HepG2 (cell line): ENCODE results near the gene ICE1.

Source experiments
- ATF1 ChIP-seq: IDR thresholded peaks from 2 replicates; pipeline ENCODE4 v1.6.1; 2016; ENCODE audit warnings: mild to moderate bottlenecking, control low read depth
- CTCF ChIP-seq: sonication (generic); formaldehyde crosslinking; IDR thresholded peaks from 2 replicates; pipeline ENCODE4 v1.5.0; 2020; ENCODE audit warnings: mild to moderate bottlenecking, missing genetic modification reagents, moderate library complexity
- ELF1 ChIP-seq: sonication (generic); formaldehyde crosslinking; IDR thresholded peaks from 2 replicates; pipeline ENCODE4 v1.4.0; 2020; ENCODE audit warnings: missing genetic modification reagents
- EP300 ChIP-seq, 3 experiments: sonication (generic) in 1 of 3; formaldehyde crosslinking in 1 of 3; IDR thresholded peaks; 2 replicates each; pipeline versions ENCODE4 v1.5.1 to v1.6.1; 2011 to 2020; ENCODE audit warnings: low read depth in 2 of 3, low read length in 2 of 3, borderline replicate concordance in 1 of 3, improper control_type of control experiment in 1 of 3, mild to moderate bottlenecking in 1 of 3, missing genetic modification reagents in 1 of 3, moderate library complexity in 1 of 3
- ESRRA ChIP-seq: sonication (generic); formaldehyde crosslinking; IDR thresholded peaks from 2 replicates; pipeline ENCODE4 v1.5.1; 2020; ENCODE audit warnings: mild to moderate bottlenecking, low read depth, missing genetic modification reagents
- HDAC6 ChIP-seq: fragments of 200-600 bp; sonication (generic); IDR thresholded peaks from 2 replicates; pipeline ENCODE4 v1.7.0; 2017; ENCODE audit warnings: mild to moderate bottlenecking, antibody characterized with exemption, low read length, low read depth
- MYC ChIP-seq: sonication (generic); formaldehyde crosslinking; IDR thresholded peaks from 2 replicates; pipeline ENCODE4 v1.9.0; 2021; ENCODE audit warnings: missing genetic modification reagents, borderline replicate concordance
- POLR2A ChIP-seq, 2 experiments: IDR thresholded peaks; 2 replicates each; pipeline ENCODE4 v1.6.1; 2011; ENCODE audit warnings: low read depth in 2 of 2, low read length in 2 of 2, mild to moderate bottlenecking in 1 of 2, moderate library complexity in 1 of 2; ENCODE audit not compliant: insufficient read depth in 1 of 2
- REST ChIP-seq, 2 experiments: IDR thresholded peaks; 2 replicates each; pipeline ENCODE4 v1.6.1; 2011 to 2012; ENCODE audit warnings: low read length in 2 of 2, borderline replicate concordance in 1 of 2, low read depth in 1 of 2, mild to moderate bottlenecking in 1 of 2, moderate library complexity in 1 of 2
- TBP ChIP-seq: sonication (generic); formaldehyde crosslinking; IDR thresholded peaks from 2 replicates; pipeline ENCODE4 v1.5.0; 2020; ENCODE audit warnings: missing genetic modification reagents
- ZBTB33 ChIP-seq: sonication (generic); formaldehyde crosslinking; IDR thresholded peaks from 2 replicates; pipeline ENCODE4 v1.4.0; 2020; ENCODE audit warnings: missing genetic modification reagents
- ZNF274 ChIP-seq: sonication (generic); formaldehyde crosslinking; IDR thresholded peaks from 2 replicates; pipeline ENCODE4 v1.5.1; 2020; ENCODE audit warnings: mild to moderate bottlenecking, missing genetic modification reagents
- ZNF329 ChIP-seq: sonication (generic); formaldehyde crosslinking; IDR thresholded peaks from 2 replicates; pipeline ENCODE4 v1.9.0; 2021; ENCODE audit warnings: low read depth, mild to moderate bottlenecking, missing genetic modification reagents
- TF ChIP-seq, protein P1 (sequence below): sonication (generic); formaldehyde crosslinking; IDR thresholded peaks from 2 replicates; pipeline ENCODE4 v1.4.0; 2020; ENCODE audit warnings: mild to moderate bottlenecking, missing genetic modification reagents

DNA sequence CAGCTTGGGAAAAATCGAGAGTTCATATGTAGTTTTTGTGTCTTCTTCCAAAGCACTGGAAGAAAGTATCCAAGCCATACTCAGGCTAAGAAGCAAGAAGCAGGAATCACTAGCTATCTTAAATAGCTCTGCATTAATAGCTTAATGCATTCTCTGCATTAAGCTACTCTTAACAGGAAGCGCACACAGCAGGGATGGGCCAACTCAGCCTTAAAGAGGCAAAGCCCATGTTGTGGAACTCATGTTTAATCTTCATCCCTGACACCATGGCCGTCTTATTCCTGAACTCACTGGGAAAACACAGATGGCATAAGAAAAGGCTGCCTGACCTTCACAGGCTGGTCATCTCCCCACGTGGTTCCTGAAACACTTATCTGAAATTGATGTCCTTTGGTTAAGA, 18.7 kb upstream of the ICE1 start:
- TF ChIP-seq REST (IDR thresholded peaks at IDR 0.05; ENCODE audit: borderline replicate concordance in 1 of 2, low read depth in 1 of 2, low read length in 2 of 2) (no peak), ZNF274 (no peak), TBP (CRISPR knock-in tag) (no peak), MYC (CRISPR knock-in tag) (no peak), ESRRA (CRISPR knock-in tag) (no peak), ZBTB33 (CRISPR knock-in tag) (no peak), POLR2A (IDR thresholded peaks at IDR 0.05; ENCODE audit: insufficient read depth in 1 of 2, low read depth in 2 of 2, low read length in 2 of 2) (no peak), CTCF (CRISPR knock-in tag) (no peak), HDAC6 (no peak), ATF1 (CRISPR knock-in tag) (no peak), ELF1 (CRISPR knock-in tag) (no peak), EP300 (IDR thresholded peaks at IDR 0.05; ENCODE audit: low read depth in 2 of 2, low read length in 2 of 2) (no peak), EP300 (CRISPR knock-in tag; IDR thresholded peaks at IDR 0.05; ENCODE audit: borderline replicate concordance) (no peak), ZNF329 (no peak)
- TF ChIP-seq, protein P1, sequence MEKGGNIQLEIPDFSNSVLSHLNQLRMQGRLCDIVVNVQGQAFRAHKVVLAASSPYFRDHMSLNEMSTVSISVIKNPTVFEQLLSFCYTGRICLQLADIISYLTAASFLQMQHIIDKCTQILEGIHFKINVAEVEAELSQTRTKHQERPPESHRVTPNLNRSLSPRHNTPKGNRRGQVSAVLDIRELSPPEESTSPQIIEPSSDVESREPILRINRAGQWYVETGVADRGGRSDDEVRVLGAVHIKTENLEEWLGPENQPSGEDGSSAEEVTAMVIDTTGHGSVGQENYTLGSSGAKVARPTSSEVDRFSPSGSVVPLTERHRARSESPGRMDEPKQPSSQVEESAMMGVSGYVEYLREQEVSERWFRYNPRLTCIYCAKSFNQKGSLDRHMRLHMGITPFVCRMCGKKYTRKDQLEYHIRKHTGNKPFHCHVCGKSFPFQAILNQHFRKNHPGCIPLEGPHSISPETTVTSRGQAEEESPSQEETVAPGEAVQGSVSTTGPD (CRISPR knock-in tag): no peak
